GM21737 (cell line): Measurements from ENCODE around the gene THSD4.

Source experiments
- ATAC-seq: cut with Tn5 transposase; IDR thresholded peaks from one replicate; pipeline ENCODE4 v1.9.1; 2021; ENCODE audit warnings: mild to moderate bottlenecking, moderate library complexity; ENCODE audit not compliant: unreplicated experiment

THSD4 gene

DNA sequence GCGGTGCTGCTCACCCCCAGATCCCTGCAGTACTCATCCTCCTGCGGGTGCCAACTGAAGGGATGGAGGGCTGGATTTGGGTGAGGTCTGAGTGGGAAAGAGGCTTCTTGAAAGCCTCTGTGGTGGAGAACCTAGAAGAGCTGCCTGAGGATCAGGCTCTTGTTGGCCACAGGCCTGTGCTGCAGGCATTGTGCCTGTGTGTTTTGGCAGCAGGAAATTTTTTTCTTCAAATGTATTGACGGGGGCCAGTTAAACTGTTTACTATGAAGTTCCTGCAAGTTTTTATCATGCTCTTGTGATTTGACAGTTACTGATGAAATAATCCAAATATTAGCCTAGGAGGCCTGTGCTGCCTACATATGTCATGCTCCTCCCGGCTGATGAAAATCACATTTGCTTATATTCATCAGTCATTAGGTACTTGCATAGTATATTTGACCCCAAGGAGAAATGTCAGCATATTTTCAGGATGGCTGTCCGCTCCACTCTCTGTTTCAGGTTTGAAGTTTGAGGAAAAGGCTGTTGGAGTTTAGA, 103.1 kb downstream of the THSD4 start:
- no peak for ATAC-seq

DNA sequence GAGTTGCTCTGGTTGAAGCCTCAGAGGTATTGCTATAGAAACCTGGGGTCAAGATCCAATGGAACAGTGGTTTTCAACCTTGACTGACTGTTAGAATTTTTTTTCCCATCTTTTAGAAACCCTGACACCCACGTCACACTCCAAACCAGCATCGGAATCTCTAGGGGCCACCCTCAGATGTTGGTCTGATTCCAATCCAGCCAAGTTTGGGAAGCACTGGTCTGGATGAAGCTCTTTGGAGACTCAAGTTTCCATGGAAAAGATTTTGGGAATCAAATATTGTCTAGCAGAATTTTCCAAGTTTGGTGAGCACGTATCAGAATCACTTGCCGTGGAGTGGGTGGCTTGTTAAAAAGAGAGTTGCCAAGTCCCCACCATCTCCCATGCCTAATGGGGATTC, 103.8 kb downstream of the THSD4 start:
- ATAC-seq, result no peak

GRCh38 chr15:71219645-71220044, 104.4 kb downstream of the THSD4 start:
- no peak for ATAC-seq

- ATAC-seq, result no peak
These were observed 105.6 kb downstream of the THSD4 start for GRCh38 chr15:71220828-71221227.

- no peak for ATAC-seq
These were observed 106.1 kb downstream of the THSD4 start for GRCh38 chr15:71221417-71221816.

DNA sequence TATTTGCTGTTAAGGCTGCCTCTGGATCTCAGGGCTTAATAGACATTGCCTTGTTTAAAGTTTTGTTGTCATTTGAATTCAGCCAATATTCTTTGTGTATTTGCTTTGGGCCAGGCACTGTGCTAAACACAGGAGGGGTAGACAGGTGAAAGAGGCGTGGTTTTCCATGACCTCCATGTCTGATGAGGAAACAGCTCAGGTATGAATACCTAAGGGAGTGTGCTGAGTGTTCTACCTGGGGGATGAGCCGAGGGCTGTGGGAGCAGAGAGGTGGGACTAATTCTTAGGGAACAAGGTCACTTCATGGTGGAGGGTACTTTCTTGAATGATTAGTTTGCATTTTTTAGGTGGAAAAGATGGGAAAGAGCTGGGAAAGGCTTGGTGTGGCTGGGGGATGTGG, 108.2 kb downstream of the THSD4 start:
- ATAC-seq, result no peak

DNA sequence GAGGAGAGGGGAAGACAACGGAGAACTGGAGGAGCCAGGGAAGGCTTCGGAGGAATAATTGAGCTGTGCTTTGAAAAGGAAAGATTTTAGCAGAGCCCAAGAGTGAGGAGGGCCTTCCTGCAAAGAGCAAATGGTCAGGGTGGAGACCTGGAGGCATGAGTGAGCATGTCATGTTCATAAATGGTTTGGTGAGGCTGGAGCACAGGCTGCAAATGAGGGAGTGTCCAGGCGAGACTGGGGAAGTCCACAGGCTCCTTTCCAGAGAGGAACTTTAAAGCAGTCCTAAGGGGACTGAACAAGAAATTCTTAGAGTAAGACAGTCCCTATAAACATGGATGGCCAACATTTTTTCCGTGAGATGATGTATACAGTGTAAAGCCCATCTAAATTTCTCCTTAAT, 108.8 kb downstream of the THSD4 start:
- no peak for ATAC-seq

- ATAC-seq, result no peak
These were observed 110.6 kb downstream of the THSD4 start for GRCh38 chr15:71225851-71226250.

GRCh38 chr15:71226536-71227455, 111.5 kb downstream of the THSD4 start:
- no peak for ATAC-seq

DNA sequence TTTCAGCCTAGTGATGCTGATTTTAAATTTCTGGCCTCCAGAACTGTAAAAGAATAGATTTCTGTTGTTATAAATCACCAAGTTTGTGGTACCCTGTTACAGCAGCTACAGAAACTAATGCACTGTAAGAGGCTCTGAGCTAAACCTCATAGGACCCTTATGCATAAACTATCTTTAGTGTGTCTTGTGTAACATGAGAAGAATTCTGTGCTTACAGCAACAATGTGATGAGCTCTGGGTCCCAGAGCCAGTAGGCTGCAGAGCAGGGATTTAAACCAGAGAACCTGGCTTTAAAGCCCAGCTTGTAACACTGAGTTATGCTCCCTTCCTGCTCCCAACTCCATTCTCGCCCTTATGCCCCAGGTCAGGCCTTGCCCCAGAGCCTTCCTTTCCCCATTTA, 113.1 kb downstream of the THSD4 start:
- no peak for ATAC-seq

GRCh38 chr15:71230303-71230702, 115.0 kb downstream of the THSD4 start:
- ATAC-seq, result no peak

DNA sequence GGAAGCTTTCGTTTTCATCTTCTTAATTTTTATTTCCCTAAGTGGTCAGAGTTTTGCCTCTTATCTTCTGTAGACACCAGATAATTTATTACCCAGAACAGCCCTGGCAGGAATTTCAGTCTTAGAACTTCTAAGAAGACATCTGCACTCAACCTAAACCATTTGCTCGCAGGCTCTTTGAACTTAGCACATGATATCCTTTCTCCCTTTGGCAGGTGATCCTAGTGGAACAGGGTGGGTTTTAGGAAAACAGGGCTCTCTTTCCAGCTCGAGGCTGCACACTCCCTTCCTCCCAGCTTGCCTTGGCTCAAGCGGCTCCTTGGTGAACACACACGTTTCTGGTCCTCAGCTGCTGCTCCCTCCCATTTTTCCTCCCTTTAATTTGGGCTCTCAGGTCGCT, 116.5 kb downstream of the THSD4 start:
- no peak for ATAC-seq

DNA sequence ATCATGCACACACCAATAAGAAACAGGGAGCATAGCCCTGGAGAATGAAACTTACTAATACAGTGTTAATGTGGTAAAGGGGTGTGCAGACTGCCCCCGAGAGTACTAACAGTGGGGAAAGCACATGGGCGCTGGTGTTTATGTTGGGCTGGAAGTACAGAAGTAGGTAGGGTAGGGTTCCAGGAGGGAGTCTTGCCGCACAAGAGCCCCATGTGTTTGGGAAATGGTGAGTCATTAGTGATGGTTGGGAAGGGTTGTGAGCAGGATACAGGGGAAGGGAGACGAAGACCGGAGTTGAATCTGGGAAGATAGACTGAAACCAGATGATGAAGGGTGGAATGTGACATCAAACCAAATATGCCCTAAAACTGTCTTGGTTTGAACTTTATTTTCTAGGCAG, 117.1 kb downstream of the THSD4 start:
- no peak for ATAC-seq

DNA sequence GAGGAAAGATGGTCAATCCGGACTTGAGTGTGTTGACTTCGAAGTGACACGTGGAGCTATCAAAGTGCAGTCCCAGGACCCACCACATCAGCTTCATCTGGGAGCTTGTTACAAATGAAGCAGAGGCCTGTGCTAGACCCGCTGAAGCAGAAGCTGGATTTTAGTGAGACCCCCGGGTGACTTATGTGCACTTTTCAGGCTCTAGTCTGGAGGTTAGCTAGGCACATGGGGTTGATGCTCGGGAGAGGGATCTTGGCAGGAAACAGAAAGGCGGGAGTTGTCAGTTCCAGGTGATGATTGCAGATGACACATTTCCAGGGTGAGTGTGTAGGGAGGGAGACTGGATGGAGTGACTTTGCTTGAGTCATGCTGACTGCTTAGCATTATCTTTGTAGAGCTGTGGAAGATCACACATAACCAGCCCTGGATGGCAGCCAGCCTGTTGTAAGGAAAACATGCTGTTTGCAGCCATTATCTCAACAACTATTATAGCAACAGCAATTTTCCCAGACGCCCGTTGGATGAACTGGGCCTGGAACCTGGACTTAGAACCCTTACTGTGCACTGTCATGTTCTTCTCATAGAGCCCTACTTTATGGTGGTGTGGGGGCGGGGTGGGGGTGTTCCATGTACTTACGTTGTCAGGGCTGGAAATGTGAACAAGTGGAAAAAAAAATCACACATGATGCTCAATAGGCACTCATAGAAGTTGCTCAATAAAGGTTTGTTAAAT, 122.4 kb downstream of the THSD4 start:
- no peak for ATAC-seq

- no peak for ATAC-seq
These were observed 123.7 kb downstream of the THSD4 start for GRCh38 chr15:71238926-71239325.

DNA sequence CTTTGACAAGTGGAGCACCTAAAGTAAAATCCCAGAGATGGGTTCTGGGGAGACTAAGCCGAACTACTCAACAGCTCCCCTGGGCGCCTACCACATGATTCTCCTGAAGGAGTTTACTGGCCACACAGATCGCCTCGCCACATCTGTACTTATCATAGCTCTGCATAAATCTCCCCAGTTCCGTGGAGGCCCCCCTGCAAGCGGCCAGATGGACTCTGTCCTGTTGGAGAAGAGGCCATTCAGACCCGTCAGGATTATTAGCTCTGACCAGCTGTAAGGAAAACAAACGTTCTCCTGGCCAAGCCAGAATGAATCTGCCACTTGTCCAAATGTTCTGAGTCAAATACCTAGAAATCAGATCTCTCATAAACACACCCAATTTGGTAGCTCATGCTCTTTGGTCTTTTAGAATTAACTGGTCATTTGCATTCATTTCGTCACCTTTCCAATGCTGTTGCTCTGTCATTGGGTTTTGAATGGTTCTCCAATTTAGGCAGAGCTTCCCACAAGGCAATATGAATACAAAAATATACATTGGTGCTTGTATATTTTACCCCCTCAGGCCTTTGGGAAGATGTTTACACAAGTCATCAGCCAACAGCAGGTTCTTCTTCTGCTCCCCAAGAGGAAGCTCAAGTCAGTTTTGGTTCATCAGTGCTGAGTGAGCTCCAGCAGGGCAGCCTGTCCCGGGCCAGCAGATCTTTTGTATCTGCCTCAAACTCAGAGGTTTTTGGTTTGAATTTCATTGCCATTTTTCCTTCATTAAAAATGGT, 124.5 kb downstream of the THSD4 start:
- no peak for ATAC-seq

GRCh38 chr15:71242292-71242691, 127.0 kb downstream of the THSD4 start:
- no peak for ATAC-seq

DNA sequence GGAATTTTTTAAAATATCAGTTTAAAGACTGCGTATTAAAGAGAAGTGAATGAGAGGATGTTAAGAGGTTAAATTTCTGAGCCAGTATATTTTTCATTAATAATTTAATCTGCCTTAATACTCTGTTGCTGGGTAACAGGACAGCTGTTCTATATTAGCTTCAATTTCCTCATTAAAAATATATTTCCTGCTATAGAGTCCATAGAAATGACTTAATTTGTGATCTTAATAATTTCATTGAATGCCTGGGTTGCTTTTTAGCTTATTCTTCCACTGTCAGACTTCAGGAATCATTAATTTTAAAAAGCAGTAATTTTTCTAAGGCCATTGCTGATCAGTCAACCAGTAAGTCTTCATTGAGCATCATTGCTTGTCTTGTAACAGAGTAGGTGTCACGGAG, 129.0 kb downstream of the THSD4 start:
- no peak for ATAC-seq

DNA sequence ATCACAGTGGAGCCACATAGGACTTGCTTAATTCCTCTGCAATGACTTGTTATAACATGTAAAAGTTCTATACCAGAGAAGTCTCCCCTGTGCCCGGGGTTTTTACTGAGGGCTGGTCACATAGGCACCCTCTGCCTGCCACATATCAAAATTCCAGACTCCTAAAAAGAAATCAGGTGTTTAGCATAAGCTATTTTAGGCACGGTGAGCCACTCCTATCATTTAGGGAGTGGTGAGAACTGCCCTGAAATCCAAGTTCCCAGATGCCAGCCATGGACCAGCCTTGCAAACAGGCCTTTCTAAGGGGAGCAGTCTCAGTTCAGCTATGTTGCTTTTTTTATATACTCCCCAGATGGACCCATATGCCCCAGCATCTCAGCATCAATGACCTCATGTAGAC, 130.3 kb downstream of the THSD4 start:
- no peak for ATAC-seq

DNA sequence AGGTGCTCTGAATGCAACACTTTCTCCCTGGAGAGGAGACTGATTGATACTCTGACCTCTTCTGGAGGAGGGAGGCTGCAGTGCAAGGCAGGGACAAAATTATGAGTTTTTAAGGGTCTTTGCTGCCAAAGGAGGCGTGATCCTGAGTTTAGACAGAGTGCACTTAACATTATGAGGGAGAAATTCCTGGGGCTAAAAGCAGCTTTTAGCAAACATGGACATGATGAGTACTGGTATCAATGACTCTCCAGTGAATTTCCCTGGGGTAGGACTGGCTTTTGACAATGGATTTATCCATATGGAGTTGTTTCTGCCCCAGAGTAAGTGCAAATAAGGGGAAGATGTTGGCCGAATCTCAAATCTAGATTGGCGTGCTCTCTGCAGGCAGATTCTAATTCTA, 133.1 kb downstream of the THSD4 start:
- no peak for ATAC-seq

DNA sequence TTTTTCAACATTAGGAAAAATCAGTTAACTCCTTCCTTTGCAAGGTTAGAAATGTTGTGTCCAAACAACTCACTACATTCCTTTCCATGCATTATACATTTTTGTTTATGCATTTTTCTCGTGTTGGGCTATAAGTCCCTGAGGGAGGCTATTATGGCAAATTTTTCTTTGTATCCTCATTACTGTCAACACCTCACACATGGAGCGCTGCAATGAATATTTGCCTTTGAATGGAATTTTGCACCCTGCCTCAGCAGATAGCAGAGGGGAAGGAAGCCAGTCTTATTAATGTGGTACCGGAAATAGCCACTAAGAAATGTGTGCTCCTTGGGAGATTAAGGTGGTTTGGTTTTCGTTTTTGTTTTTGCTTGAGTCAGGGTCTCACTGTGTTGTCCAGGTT, 134.7 kb downstream of the THSD4 start:
- no peak for ATAC-seq
